BJ (cell line): ENCODE measurements around the gene KHSRP. TPM values are rescaled to one million over a fixed set of nuclear protein-coding genes. Genes with fewer than 3 reads are reported as not detected.

ENCODE experiments used
- CTCF ChIA-PET: fragments of 350-600 bp; formaldehyde crosslinking; extraction: SDS; loops from one replicate; lab custom pipeline; 2021; ENCODE audit warnings: antibody characterized with exemption, inconsistent platforms; lab: Yijun Ruan, JAX
- POLR2A ChIA-PET: fragments of 300-600 bp; sonication (Branson Sonifier 250); formaldehyde crosslinking; extraction: SDS; loops from one replicate; lab custom pipeline; 2021; ENCODE audit warnings: antibody characterized with exemption; lab: Charles Lee
- DNase-seq: peaks from one replicate; pipeline ENCODE4 v3.0.0-alpha.2; 2011; ENCODE audit warnings: low read depth
- H3K27me3 ChIP-seq: 2 replicates; pipeline ENCODE4 v1.6.0; 2011; ENCODE audit warnings: low read length; ENCODE audit not compliant: control insufficient read depth, insufficient read depth
- H3K36me3 ChIP-seq: 2 replicates; pipeline ENCODE4 v1.5.1; 2011; ENCODE audit warnings: low read length; ENCODE audit not compliant: control insufficient read depth, insufficient read depth
- H3K4me3 ChIP-seq: 2 replicates; pipeline ENCODE4 v1.5.1; 2011; ENCODE audit warnings: low read depth, mild to moderate bottlenecking, control low read depth, low read length
- CTCF ChIP-seq: IDR thresholded peaks from 2 replicates; pipeline ENCODE4 v1.5.1; 2011; ENCODE audit warnings: low read depth, mild to moderate bottlenecking, control low read depth, inconsistent platforms, low read length, moderate library complexity; ENCODE audit not compliant: insufficient read depth
- polyA plus RNA-seq: library from polyadenylated mRNA; depleted of rRNA; stranded (reverse); fragments of >200 nt; gene quantifications from 2 replicates; pipeline ENCODE4 v1.2.3, GENCODE V29; 2011

The KHSRP gene
- polyA plus RNA-seq, 1 experiment = 68.7 TPM

- Histone ChIP-seq H3K27me3 (no peaks in the 10 kb centered on the region), H3K36me3 (peaks cover 25% of the 10 kb centered on the region), H3K4me3 (no peak overlapping the region)
- ChIA-PET POLR2A (no interaction called here), CTCF (interaction anchor here (0.6 kb wide), 1 partner anchor 14 kb away, joined by 6 read pairs; no protein-coding TSS in a partner anchor)
- TF ChIP-seq CTCF = no peak
- DNase-seq = peak; percentile 37
Observed at GRCh38 chr19:6378041-6378440, 46.6 kb downstream of the KHSRP start.

- Histone ChIP-seq H3K36me3 (peaks cover 21% of the 10 kb centered on the region), H3K4me3 (no peak overlapping the region), H3K27me3 (no peaks in the 10 kb centered on the region)
- POLR2A ChIA-PET = no interaction called here
- no peak for TF ChIP-seq CTCF
- CTCF ChIA-PET = no interaction called here
- no peak for DNase-seq
Observed at GRCh38 chr19:6376512-6377190, 48.0 kb downstream of the KHSRP start.

- CTCF ChIA-PET = interaction anchor here (1.0 kb wide), 1 partner anchor 18 kb away, joined by 3 read pairs; the partner anchor contains the start of gene GTF2F1
- POLR2A ChIA-PET = no interaction called here
- Histone ChIP-seq H3K27me3 (no peaks in the 10 kb centered on the region), H3K4me3 (no peak within 1 kb of the TSS), H3K36me3 (peaks cover 10% of the 10 kb centered on the region)
- DNase-seq = no peak
- no peak for TF ChIP-seq CTCF
Observed at GRCh38 chr19:6375411-6376010, 49.1 kb downstream of the KHSRP start, which contains the start of gene PSPN. Gene PSPN (minus strand): TSS chr19:6375933. CDS start chr19:6375849, 84 bp downstream.

GRCh38 chr19:6374711-6375410, 49.8 kb downstream of the KHSRP start:
- ChIA-PET CTCF (interaction anchor here (1.0 kb wide), 1 partner anchor 19 kb away, joined by 3 read pairs; the partner anchor contains the start of gene GTF2F1), POLR2A (no interaction called here)
- DNase-seq = no peak
- Histone ChIP-seq H3K27me3 (no peaks in the 10 kb centered on the region), H3K36me3 (peaks cover 4% of the 10 kb centered on the region), H3K4me3 (no peak overlapping the region)
- TF ChIP-seq CTCF = no peak

- no peak for DNase-seq
- H3K4me3 ChIP-seq = peak overlapping the region; percentile 97
- no peak for TF ChIP-seq CTCF
- no peaks in the 10 kb centered on the region for H3K27me3 ChIP-seq
- CTCF ChIA-PET = no interaction called here
- POLR2A ChIA-PET = no interaction called here
- H3K36me3 ChIP-seq = peaks cover 2% of the 10 kb centered on the region
Observed at GRCh38 chr19:6374161-6374709, 50.4 kb downstream of the KHSRP start.
